SKM-1 (cell line): ENCODE results near the gene GPBP1L1.
A peak's percentile ranks its signal among the peaks of the same experiment; 100 is the strongest.
"Not testable (repeated sequence)": the region's sequence is repeated elsewhere in the genome, so short reads cannot be mapped to it uniquely, and the experiment has no call there.

Experiments used
- DNase-seq: peaks from one replicate; lab custom pipeline; 2025; ENCODE audit not compliant: unreplicated experiment; lab: John Stamatoyannopoulos, UW

The GPBP1L1 gene, protein sequence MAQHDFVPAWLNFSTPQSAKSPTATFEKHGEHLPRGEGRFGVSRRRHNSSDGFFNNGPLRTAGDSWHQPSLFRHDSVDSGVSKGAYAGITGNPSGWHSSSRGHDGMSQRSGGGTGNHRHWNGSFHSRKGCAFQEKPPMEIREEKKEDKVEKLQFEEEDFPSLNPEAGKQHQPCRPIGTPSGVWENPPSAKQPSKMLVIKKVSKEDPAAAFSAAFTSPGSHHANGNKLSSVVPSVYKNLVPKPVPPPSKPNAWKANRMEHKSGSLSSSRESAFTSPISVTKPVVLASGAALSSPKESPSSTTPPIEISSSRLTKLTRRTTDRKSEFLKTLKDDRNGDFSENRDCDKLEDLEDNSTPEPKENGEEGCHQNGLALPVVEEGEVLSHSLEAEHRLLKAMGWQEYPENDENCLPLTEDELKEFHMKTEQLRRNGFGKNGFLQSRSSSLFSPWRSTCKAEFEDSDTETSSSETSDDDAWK

DNA sequence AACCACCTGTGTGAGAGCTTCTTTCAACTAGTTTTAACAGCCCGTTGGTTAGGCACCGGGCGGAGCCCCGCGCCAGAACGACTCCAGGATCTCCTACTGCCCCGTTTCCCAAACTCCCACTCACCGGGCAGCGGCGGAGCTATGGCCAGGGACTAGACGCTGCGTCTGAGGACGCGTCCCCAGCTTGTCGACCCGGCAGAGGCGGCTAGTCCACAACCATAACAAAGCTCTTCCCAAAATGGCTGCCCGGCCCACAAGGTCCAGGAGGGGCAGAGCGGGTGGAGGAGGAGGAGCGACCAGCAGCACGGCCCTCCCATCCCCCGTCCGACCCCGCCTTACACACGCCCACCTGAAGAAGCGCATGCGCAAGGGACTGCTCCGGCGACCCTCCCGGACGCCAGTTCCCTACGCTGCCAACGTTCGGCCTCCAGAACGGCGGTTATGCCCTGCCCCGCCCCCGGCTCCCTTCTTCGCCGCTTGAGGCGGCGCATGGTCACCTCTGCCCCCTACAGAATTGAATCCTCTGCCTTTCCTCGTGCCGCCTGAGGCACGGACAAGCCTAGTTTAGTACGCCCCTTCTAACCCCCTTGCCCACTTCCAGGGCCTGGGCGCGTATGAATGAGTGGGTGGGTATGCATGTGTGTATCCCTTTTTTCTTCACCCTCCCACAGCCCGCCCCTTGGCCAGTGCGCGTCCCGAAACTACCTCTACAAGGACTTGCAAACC, at the start of gene GPBP1L1:
Gene GPBP1L1 (minus strand): TSS at position 246 of the 726 bp plus-strand sequence. CDS start 27,446 bp downstream, outside the sequence.
- peak; percentile 98 for DNase-seq

DNA sequence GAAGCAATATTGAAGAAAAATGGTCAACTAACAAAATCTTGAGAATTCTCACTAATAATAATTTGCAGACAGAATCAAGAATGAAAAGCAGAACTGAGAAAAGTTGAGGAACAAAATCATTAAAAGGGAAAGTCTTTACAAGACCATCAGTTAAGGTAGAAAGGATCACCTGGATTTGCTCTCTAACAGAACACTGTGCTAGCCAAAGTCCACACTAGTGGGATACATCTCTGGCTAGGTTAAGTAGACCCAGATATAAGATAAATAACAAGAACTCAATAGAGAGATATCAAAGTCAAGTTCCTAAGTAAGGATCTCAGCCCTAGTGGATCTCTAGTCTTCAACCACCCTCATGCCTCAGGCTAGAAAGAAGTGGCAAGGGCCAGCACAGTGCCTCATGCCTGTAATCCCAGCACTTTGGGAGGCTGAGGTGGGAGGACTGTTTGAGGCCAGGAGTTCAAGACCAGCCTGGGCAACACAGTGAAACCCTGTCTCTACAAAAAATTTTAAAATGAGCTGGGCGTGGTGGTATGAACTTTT, 44.5 kb upstream of the GPBP1L1 start:
- DNase-seq, result no peak

DNA sequence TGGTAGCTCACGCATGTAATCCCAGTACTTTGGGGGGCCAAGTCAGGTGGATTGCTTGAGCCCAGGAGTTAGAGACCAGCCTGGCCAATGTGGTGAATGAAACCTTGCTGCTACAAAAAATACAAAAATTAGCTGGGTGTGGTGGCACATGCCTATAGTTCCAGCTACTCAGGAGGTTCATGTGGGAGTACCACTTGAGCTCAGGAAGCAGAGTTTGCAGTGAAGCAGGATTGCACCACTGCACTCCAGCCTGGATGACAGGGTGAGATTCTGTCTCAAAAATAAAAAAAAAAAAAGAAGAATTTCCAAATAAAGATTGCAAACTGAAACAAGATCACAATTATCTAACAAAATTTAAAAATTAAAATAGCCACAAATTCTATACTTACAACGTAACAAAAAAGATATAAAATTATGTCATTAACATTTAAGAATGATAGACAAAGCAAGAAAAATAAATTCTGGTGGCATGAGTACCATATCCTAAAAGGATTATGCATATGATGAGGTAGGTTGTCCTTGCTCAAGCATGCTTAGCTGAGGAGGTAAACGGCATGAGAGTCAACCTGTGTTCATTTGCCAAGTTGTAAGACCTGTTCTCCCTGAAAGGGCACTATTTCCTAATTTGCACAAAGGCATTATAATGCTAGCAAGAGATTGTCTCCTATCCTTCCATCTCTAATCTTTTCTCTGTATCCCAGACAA, 43.9 kb upstream of the GPBP1L1 start:
- DNase-seq, result no peak

DNA sequence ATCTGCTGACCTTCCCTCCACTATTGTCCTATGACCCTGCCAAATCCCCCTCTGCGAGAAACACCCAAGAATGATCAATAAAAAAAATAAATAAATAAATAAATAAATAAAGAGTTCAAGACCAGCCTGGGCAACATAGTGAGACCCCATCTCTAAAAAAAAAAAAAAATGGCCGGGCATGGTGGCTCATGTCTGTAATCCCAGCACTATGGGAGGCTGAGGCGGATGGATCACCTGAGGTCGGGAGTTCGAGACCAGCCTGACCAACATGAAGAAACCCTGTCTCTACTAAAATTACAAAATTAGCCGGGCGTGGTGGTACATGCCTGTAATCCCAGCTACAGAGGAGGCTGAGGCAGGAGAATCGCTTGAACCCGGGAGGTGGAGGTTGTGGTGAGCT, 39.7 kb upstream of the GPBP1L1 start:
- DNase-seq, result not testable (repeated sequence)

DNA sequence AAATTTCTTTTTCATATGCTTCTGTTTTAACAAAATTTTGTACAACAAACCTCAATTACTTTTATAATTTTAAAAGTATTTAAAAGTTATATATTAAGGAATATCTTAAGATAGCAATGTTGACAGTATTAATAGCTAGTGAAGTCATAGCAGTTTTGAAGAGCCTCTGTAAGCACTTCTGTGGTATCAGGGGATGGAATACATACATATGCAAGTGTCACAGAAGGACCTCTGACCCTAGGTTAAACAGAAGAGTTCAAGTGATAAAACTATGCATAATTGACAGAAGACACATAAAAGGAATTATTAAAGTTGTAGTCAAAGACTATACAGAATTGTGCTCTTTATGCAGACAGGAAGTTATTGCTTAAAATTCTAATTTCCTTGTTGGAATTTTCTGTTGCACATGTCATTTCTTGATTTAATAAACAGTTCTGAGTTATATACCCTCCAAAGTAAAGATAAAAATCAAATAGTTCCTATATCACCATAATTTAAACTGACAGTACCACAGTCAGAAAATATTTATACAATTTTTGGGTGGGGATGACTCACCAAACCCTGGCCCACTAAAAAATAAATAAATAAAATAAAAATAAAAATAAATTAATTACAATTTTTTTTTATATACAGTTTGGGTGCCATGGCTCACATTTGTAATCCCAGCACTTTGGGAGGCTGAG, 37.1 kb upstream of the GPBP1L1 start:
- no peak for DNase-seq

DNA sequence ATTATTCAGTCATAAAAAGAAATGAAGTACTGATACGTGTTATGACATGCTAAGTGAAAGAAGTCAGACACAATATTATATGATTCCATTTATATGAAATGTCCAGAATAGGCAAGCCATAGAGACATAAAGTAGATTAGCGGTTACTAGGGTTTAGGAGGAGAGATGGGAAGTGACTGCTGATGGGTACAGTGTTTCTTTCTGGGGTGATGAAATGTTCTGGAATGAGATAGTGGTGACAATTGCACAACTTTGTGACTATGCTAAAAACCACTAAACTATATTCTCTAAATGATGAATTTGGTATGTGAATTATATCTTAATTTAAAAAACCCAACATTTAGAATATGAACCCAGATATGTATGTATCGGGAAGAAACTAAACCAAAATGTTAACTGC, 36.5 kb upstream of the GPBP1L1 start:
- peak; percentile 62 for DNase-seq

DNA sequence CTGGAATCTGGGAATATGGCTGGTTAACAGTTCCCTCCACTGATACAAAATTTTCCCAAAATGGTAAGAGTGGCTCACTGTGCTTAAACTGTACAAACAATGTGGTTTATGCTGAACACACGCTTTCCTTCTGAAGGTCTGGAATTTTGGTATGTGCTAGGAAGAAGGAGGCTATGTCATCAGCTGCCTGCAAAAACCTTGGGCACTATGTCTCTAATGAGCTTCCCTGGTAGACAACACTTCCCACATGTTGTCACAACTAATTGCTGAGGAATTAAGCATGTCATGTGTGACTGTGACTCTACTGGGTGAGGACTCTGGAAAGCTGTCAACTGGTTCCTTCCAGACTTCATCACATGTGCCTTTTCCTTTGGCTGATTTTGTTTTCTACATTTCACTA, 34.9 kb upstream of the GPBP1L1 start:
- DNase-seq, result no peak

DNA sequence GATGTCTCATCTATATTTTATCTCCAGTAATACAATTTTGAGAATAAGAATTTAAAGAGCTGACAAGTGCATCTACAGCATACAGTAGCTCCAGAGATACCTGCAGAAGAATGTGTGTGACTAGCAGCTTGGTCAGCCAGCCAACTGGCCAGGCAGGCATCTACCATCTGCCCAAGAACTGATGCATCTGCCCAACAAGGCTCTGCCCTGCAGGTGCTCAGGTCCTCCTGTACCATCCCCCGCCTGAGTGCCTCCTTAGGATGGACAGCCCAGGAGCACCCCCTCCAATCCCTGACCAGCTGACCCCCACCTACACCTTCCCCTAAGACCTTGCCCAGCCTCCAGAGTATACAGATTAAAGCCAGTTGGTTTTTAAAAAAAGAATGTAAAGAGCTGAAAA, 32.0 kb upstream of the GPBP1L1 start:
- DNase-seq, result no peak

DNA sequence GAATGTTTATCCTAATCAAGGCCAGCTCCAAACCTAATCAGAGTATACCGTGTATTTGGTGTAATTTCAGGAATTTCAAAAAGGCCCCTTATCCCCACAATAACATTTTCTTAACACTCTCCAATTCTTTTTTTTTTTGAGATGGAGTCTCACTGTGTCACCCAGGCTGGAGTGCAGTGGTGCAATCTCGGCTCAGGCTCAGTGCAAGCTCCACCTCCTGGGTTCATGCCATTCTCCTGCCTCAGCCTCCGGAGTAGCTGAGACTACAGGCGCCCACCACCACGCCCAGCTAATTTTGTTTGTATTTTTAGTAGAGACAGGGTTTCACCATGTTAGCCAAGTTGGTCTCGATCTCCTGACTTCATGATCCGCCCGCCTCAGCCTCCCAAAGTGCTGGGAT, 31.1 kb upstream of the GPBP1L1 start:
- not testable (repeated sequence) for DNase-seq

DNA sequence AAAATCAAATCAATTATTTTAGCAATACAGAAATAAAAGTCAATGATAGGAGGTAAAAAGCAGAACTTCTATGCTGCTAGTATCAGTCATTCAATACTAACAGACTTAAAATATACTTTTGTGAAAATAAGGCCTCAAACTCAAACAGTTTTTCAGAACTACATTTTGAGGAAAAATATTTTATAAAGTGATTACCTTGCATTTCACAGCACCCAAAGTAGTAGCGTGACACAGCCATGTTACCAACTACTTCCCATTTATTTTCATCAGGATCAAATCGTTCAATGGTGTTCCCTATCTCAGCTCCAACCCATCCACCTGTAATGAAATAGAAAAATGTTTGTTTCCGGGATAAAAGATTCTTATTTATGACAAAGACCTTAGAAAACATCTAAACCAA, 30.4 kb upstream of the GPBP1L1 start:
- DNase-seq, result no peak

DNA sequence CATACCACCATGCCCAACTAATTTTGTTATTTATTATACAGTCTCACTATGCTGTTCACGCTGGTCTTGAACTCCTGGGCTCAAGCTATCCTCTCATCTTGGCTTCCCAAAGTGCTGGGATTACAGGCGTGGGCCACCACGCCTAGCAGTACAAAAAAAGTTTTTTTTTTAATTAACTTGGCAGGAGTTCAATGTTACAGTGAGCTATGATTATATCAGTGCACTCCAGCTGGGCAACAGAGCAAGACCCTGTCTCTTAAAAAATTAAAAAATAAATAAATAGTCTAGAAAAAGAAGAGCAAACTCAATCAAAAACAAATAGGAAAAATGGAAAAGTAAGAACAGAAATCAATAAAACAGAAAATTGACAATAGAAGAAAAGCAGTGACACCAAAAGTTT, 27.4 kb upstream of the GPBP1L1 start:
- no peak for DNase-seq

DNA sequence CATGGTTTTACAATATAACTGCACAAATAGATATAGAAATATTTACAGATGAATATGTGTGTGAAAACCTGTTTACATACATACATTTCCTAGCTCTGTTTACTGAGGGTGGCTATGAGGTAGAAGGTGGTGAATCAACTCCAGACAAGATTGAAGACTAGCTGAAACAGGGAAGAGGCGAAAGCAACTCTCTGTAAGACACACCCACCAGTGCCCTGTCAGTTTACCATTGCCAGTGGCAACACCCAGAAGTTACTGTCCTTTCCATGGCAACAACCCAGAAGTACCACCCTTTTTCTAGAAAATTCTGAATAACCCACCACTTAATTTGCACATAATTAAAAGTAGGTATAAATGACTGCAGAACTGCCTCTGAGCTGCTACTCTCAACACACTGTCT, 18.3 kb upstream of the GPBP1L1 start:
- no peak for DNase-seq

DNA sequence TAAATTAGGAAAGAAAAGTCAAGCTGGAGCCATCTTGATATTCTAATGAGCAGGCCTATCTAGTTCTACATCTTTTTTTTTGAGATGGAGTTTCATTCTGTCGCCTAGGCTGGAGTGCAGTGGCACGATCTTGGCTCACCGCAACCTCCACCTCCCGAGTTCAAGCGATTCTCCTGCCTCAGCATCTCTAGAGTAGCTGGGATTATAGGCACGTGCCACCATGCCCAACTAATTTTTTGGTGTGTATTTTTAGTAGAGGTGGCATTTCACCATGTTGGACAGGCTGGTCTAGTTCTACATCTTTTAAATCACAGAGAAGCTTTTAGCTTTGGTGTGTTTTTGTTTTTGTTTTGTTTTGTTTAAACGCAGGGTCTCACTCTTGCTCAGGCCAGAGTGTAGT, 8.5 kb upstream of the GPBP1L1 start:
- no peak for DNase-seq

DNA sequence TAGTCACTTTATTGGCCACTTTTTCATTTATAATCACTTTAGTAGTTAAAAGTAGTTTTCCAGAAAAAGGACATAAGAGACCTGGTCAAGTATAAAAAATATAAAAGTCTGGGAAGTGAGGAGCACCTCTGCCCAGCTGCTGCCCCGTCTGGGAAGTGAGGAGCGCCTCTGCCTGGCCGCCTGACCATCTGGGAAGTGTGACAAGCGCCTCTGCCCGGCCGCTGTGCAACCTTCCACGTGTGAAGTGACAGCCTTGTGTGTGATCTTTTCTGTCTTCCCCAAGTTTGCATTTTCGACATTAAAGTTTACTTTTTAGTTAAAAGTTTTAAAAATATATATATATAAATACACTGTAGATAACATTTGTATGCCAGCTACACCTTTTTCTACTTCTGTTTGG, 7.5 kb upstream of the GPBP1L1 start:
- DNase-seq, result not testable (repeated sequence)

DNA sequence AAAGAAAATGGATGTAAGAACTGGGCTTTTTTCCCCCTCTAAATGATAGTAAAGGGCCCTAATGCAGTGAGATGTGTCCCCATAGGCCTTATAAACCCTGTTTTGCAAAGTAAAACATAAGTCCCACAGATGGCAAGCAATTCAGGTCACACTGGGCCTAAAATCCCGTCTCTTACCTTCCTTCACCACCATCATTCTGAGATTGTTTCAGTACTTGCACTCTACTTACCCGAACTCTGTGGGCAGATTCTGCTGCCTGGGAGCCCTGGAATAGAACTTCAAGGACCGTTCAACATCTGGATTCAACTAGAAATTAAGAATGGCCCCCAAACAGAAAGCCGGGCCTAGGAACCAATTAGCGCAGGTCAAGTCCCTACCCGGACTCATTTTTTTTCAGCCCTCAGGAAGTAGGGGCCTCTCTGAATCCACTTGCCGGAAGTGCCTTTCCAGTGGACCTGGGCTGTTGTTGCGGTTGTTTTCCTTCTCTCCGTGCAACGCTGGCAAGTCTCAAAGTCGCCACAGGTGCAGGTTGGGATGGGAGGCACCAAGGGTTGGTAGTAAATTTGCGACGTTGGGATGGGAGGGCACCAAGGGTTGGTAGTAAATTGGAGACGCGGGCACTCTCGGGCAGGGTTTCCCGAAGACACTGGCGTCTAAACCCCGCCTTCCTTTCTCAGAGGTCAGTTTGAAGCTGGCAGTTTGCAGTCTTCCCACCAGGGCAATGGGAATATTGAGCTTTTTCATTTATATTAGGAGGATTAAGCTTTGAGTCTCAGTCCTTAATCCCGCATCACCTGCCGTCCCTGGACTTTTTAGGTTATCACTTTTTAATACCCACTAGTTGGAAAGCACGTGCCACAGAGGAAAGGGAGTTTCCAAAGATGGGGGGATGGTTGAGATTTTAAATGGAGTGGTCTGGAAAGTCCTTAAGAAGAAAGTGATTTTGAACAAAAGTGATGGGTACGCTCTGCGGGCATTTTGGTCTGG, 1.7 kb upstream of the GPBP1L1 start, which contains the start of gene TMEM69:
Gene TMEM69 (plus strand): TSS at position 428 of the 987 bp plus-strand sequence. CDS start 2,888 bp downstream, outside the sequence.
- peak; percentile 73 for DNase-seq

DNA sequence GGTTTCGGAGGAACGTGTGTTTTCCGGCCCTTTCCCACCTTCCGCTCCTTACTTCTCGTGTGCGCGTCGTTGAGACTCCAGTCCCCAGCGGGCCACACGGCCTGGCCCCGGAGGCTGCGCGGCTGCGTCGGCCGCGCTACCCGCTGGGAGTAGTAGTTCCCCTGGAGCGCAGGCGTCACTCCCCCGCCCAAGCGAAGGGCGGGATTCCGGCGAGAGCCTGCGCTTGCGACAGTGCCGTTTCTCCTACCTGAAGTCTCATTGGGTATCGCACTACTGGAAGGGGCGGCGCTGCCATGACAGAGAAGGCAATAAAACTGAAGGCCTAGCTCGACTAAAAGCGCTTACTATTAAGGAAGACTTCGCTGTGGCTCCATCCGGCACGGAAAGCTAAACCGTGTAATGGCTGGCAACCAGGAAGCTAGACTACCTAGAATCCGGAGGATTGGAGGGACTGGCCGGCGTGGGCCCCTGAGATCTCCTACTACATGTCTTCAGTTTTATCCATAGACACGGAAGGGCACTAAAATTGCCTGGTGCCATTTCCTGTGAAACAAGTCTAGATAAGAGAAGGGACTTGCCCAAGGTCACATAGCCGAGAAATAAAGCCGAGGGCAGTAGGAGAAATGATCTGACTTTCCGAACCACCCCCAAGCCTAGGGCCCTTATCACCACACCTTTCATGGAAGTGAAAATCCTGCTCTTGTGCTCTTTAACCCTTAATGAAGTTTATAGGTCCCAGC, 851 bp upstream of the GPBP1L1 start:
- DNase-seq, result peak; percentile 99

DNA sequence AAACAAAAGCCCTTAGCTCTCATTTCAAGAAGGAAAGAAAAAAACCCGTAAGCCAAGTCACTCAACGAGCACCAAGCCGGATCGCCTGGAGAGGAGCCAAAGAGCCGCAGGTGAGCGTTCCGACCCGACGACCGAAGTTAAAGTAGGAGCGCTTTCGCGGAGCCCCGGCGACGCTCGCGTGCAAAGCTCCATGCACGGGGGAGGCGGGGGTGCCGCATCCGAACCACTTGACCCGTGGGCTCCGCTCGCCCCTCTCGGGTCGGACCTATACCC, 382 bp downstream of the GPBP1L1 start:
- no peak for DNase-seq

DNA sequence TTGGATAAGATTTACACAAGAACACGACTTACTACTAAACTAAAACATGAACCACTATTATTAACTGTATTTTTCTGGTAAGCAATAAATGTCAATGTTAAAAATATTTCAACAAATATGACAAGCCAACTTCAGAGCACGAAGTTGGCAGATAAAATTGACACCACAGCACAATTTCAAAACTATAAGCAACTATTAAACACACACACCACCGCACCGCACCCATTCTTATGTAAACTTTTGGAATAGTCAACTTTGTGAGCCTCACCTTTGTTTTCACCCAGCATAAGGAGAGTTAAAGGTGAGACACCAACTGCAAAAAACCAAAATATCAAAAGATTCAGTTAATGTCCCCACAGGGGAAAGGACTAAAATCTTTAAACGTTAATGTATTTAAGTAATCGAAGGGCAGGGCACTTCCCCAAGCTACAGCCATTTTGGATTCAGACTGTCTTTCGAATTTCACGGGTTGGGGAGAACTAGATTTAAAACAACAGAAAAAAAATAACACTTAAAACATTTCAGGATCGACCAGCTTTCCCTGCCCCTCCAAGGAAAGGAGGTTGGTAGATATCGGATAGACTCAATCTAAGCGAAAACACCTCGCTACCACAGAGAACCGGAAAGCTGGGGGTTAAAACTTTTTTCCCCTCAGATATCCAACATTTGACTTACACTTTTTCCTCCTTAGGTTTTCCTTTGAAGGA, 872 bp downstream of the GPBP1L1 start:
- DNase-seq, result no peak
